Suppressor macrophage treated with lipopolysaccharide for 1 hour (primary cell): ENCODE measurements around the gene DOCK4.
"Not testable (repeated sequence)": the region's sequence is repeated elsewhere in the genome, so short reads cannot be mapped to it uniquely, and the experiment has no call there.

Source experiments
- DNase-seq, 3 donors: peaks; one replicate each; pipeline ENCODE4 v3.0.0-alpha.2; 2020 to 2022

Gene DOCK4

GRCh38 chr7:112132051-112132694 lies 74.0 kb downstream of the DOCK4 start:
- DNase-seq: no peak

GRCh38 chr7:112130729-112131410 lies 75.3 kb downstream of the DOCK4 start:
- DNase-seq: no peak

- DNase-seq: no peak
These were observed 76.4 kb downstream of the DOCK4 start for GRCh38 chr7:112129655-112130323.

- not testable (repeated sequence) for DNase-seq
These were observed 77.5 kb downstream of the DOCK4 start for GRCh38 chr7:112128461-112129425.

- not testable (repeated sequence) for DNase-seq
These were observed 78.2 kb downstream of the DOCK4 start for GRCh38 chr7:112128041-112128440.

GRCh38 chr7:112125250-112125649 lies 80.9 kb downstream of the DOCK4 start:
- DNase-seq: no peak

- peak; percentile 79 to 92 (median 92) for DNase-seq
These were observed 82.0 kb downstream of the DOCK4 start for GRCh38 chr7:112124061-112124766.

GRCh38 chr7:112122798-112123197 lies 83.4 kb downstream of the DOCK4 start:
- peak in 1 of 3 donors; percentile 51 for DNase-seq

- DNase-seq: no peak
These were observed 84.1 kb downstream of the DOCK4 start for GRCh38 chr7:112122144-112122543.

GRCh38 chr7:112121318-112121717 lies 84.9 kb downstream of the DOCK4 start:
- DNase-seq: peak in 1 of 3 donors; percentile 34

GRCh38 chr7:112120696-112121217 lies 85.4 kb downstream of the DOCK4 start:
- DNase-seq: peak; percentile 79 to 97 (median 93)

- DNase-seq: no peak
These were observed 87.3 kb downstream of the DOCK4 start for GRCh38 chr7:112118581-112119566.

- DNase-seq: no peak
These were observed 89.3 kb downstream of the DOCK4 start for GRCh38 chr7:112116894-112117293.

GRCh38 chr7:112116358-112116757 lies 89.8 kb downstream of the DOCK4 start:
- peak in 2 of 3 donors; percentile 58 to 59 for DNase-seq

GRCh38 chr7:112115880-112116279 lies 90.3 kb downstream of the DOCK4 start:
- peak; percentile 56 to 83 (median 80) for DNase-seq

GRCh38 chr7:112113913-112114575 lies 92.2 kb downstream of the DOCK4 start:
- DNase-seq: peak; percentile 41 to 59 (median 52)

GRCh38 chr7:112112822-112113255 lies 93.4 kb downstream of the DOCK4 start:
- DNase-seq: peak; percentile 90 to 99 (median 98)

- DNase-seq: no peak
These were observed 95.5 kb downstream of the DOCK4 start for GRCh38 chr7:112110651-112111050.

GRCh38 chr7:112110175-112110574 lies 96.0 kb downstream of the DOCK4 start:
- no peak for DNase-seq

- DNase-seq: peak; percentile 78 to 89 (median 88)
These were observed 97.2 kb downstream of the DOCK4 start for GRCh38 chr7:112108981-112109380.
